Spleen (tissue), 11 donors: ENCODE data around the gene ADAT2. TPM values are rescaled to one million over a fixed set of nuclear protein-coding genes. Genes with fewer than 3 reads are reported as not detected.

ENCODE experiments used
- DNase-seq: peaks from one replicate; pipeline ENCODE4 v3.0.0-alpha.2; 2020
- H3K27ac ChIP-seq, 8 donors: fragments of 200-600 bp; sonication (generic) in 7 of 8; 1 replicate in 4 of 8; 2 replicates in 4 of 8; pipeline versions ENCODE4 v1.5.0 to v1.8.0; 2016 to 2021; ENCODE audit warnings: inconsistent platforms in 4 of 8, mild to moderate bottlenecking in 4 of 8, moderate library complexity in 1 of 8
- H3K27me3 ChIP-seq, 7 donors: fragments of 200-600 bp; sonication (generic) in 6 of 7; replicated peaks in 1 of 7; 1 replicate in 4 of 7; 2 replicates in 3 of 7; pipeline versions ENCODE4 v1.5.0 to v1.8.0; 2016 to 2021; ENCODE audit warnings: inconsistent platforms in 3 of 7, mild to moderate bottlenecking in 1 of 7
- H3K36me3 ChIP-seq, 6 donors: fragments of 200-600 bp; sonication (generic) in 5 of 6; 1 replicate in 4 of 6; 2 replicates in 2 of 6; pipeline versions ENCODE4 v1.5.0 to v1.8.0; 2016 to 2021; ENCODE audit warnings: inconsistent platforms in 2 of 6
- H3K4me1 ChIP-seq, 6 donors: fragments of 200-600 bp; sonication (generic) in 5 of 6; 1 replicate in 3 of 6; 2 replicates in 3 of 6; pipeline versions ENCODE4 v1.5.0 to v1.8.0; 2016 to 2021; ENCODE audit warnings: inconsistent platforms in 3 of 6
- H3K4me3 ChIP-seq, 8 donors: fragments of 200-600 bp; sonication (generic) in 7 of 8; 1 replicate in 4 of 8; 2 replicates in 4 of 8; pipeline versions ENCODE4 v1.5.0 to v1.8.0; 2016 to 2021; ENCODE audit warnings: inconsistent platforms in 4 of 8, mild to moderate bottlenecking in 4 of 8, moderate library complexity in 2 of 8
- H3K9me3 ChIP-seq, 8 donors: fragments of 200-600 bp; sonication (generic) in 7 of 8; 1 replicate in 4 of 8; 2 replicates in 4 of 8; pipeline versions ENCODE4 v1.5.0 to v1.8.0; 2016 to 2021; ENCODE audit warnings: inconsistent platforms in 4 of 8
- CTCF ChIP-seq, 11 experiments: fragments of 200-600 bp in 7 of 11; fragments of 450-650 bp in 4 of 11; sonication (generic) in 4 of 11; IDR thresholded peaks in 8 of 11; conservative IDR thresholded peaks in 3 of 11; 1 replicate in 7 of 11; 2 replicates in 4 of 11; pipeline versions ENCODE4 v1.4.0 to v1.8.0; 2016 to 2021; ENCODE audit warnings: antibody characterized with exemption in 11 of 11, inconsistent platforms in 4 of 11, mild to moderate bottlenecking in 1 of 11
- POLR2A ChIP-seq, 3 donors: fragments of 450-650 bp; IDR thresholded peaks; one replicate each; pipeline ENCODE4 v1.5.1; 2017; ENCODE audit warnings: antibody characterized with exemption in 3 of 3, mild to moderate bottlenecking in 1 of 3
- POLR2AphosphoS5 ChIP-seq, 3 donors: sonication (generic); formaldehyde crosslinking; IDR thresholded peaks; one replicate each; pipeline ENCODE4 v1.5.1; 2017; ENCODE audit warnings: antibody characterized with exemption in 3 of 3
- WGBS, 5 donors: extraction: QIAGEN DNeasy Blood & Tissue Kit in 3 of 5; methylation state at CpG; one replicate each; pipeline versions ENCODE4 v1.1.5 to v1.1.7; 2013 to 2018; 5-methylcytosine and 5-hydroxymethylcytosine counted together
- intact Hi-C: fragments of 100-400 bp; cut with DNase I; formaldehyde crosslinking; loops from one replicate; pipeline ENCODE4 v1.15.0; 2023; ENCODE audit warnings: low total_unique reads
- polyA plus RNA-seq, 3 donors: library from polyadenylated mRNA; stranded (reverse); fragments of 200-250 nt; gene quantifications; one replicate each; pipeline ENCODE4 v1.2.1, GENCODE V29; 2013
- total RNA-seq, 7 donors: library from RNA; depleted of rRNA in 3 of 7; stranded (reverse); fragments of >200 nt in 3 of 7; fragmentation: NEBNext Ultra II Directional in 4 of 7; extraction: Animal tissue kit (Norgen Biotek cat#: 25700) in 4 of 7; gene quantifications; one replicate each; pipeline versions ENCODE4 v1.1.0 to v1.2.1, GENCODE V29; 2016 to 2021
- donor health status: healthy with polysubstance abuse.
- donor health status: DM: no; HTN: no; CAD: no; lungs with moderate emphysema.
- donor health status: DM: no; HTN: no; CAD: no.
- donor health status: Bipolar disorder and iron deficiency.
- donor health status: healthy.
- donor health status: DM: no; HTN: no; CAD: no.
- donor health status: DM: yes; HTN: yes; CAD: no.

ADAT2 gene
- total and polyA plus RNA-seq, 10 donors: 5.4 to 17.8 (median 9.8) TPM

GRCh38 chr6:143419526-143419925 is 31.0 kb downstream of the ADAT2 start:
- H3K27me3 ChIP-seq: no peaks in the 10 kb centered on the region
- H3K4me3 ChIP-seq: no peak overlapping the region
- WGBS, 5 donors: 84 to 94% (median 94%) methylated on average over 6 of the region's 6 CpGs
- H3K36me3 ChIP-seq: no peaks in the 10 kb centered on the region
- H3K4me1 ChIP-seq: no peaks in the 10 kb centered on the region
- no peaks in the 10 kb centered on the region for H3K9me3 ChIP-seq
- TF ChIP-seq CTCF (IDR thresholded peaks at IDR 0.05 in 8 of 11, conservative IDR thresholded peaks at IDR 0.05 in 3 of 11): no peak
- no peak for TF ChIP-seq POLR2A (IDR thresholded peaks at IDR 0.05)
- TF ChIP-seq POLR2AphosphoS5 (IDR thresholded peaks at IDR 0.05): no peak
- no peak for DNase-seq
- intact Hi-C loops: no loop called here
- H3K27ac ChIP-seq: no peak overlapping the region

GRCh38 chr6:143414769-143415168 is 35.7 kb downstream of the ADAT2 start:
- no peak for TF ChIP-seq POLR2AphosphoS5 (IDR thresholded peaks at IDR 0.05)
- no peak for TF ChIP-seq CTCF (IDR thresholded peaks at IDR 0.05 in 8 of 11, conservative IDR thresholded peaks at IDR 0.05 in 3 of 11)
- no peak for TF ChIP-seq POLR2A (IDR thresholded peaks at IDR 0.05)
- 90 to 95% (median 94%) methylated on average over 3 of the region's 3 CpGs for WGBS, 5 donors

GRCh38 chr6:143410859-143411270 is 39.6 kb downstream of the ADAT2 start:
- no peak overlapping the region for H3K4me3 ChIP-seq
- DNase-seq: no peak
- TF ChIP-seq CTCF (IDR thresholded peaks at IDR 0.05 in 8 of 11, conservative IDR thresholded peaks at IDR 0.05 in 3 of 11): no peak
- no peak for TF ChIP-seq POLR2A (IDR thresholded peaks at IDR 0.05)
- no peak for TF ChIP-seq POLR2AphosphoS5 (IDR thresholded peaks at IDR 0.05)
- peaks cover 0 to 6% (median 0%) of the 10 kb centered on the region in 8 donors for H3K9me3 ChIP-seq
- intact Hi-C loops: no loop called here
- no peaks in the 10 kb centered on the region for H3K27me3 ChIP-seq
- no peaks in the 10 kb centered on the region for H3K4me1 ChIP-seq
- H3K36me3 ChIP-seq: no peaks in the 10 kb centered on the region
- no peak overlapping the region for H3K27ac ChIP-seq
- WGBS, 5 donors: 84 to 95% (median 92%) methylated on average over 1 of the region's 1 CpG

More at GRCh38 chr6:143414769-143415168, 35.7 kb downstream of the ADAT2 start:
- H3K9me3 ChIP-seq: no peaks in the 10 kb centered on the region
- no peaks in the 10 kb centered on the region for H3K36me3 ChIP-seq
- no peaks in the 10 kb centered on the region for H3K27me3 ChIP-seq
- H3K4me3 ChIP-seq: no peak overlapping the region
- intact Hi-C loops: no loop called here
- no peaks in the 10 kb centered on the region for H3K4me1 ChIP-seq
- no peak for DNase-seq
- H3K27ac ChIP-seq: no peak overlapping the region

GRCh38 chr6:143408787-143409162 is 41.7 kb downstream of the ADAT2 start:
- Histone ChIP-seq H3K27ac (no peak overlapping the region), H3K9me3 (peaks cover 0 to 6% (median 0%) of the 10 kb centered on the region in 8 donors), H3K4me3 (no peak overlapping the region), H3K36me3 (no peaks in the 10 kb centered on the region), H3K27me3 (no peaks in the 10 kb centered on the region), H3K4me1 (no peaks in the 10 kb centered on the region)
- no peak for DNase-seq
- TF ChIP-seq CTCF (IDR thresholded peaks at IDR 0.05 in 8 of 11, conservative IDR thresholded peaks at IDR 0.05 in 3 of 11) (no peak), POLR2A (IDR thresholded peaks at IDR 0.05) (no peak), POLR2AphosphoS5 (IDR thresholded peaks at IDR 0.05) (no peak)
- intact Hi-C loops: no loop called here
